ENCODE data around the gene MESP1. TPM values are rescaled to one million over a fixed set of nuclear protein-coding genes. Genes with fewer than 3 reads are reported as not detected.
A peak's percentile ranks its signal among the peaks of the same experiment; 100 is the strongest.

Gene MESP1
- total and polyA plus RNA-seq, 10 of the 15 experiments (the other 5 are each of a cell fraction or from before 2014, with no cell fraction given), result 0.04 to 1.1 (median 0.57) TPM; not detected in 2

- Histone ChIP-seq H4K20me1 (ENCODE audit: control insufficient read depth, insufficient read depth) (no peaks in the 10 kb centered on the region), H3K4me2 (ENCODE audit: control insufficient read depth, insufficient read depth) (0 out of 2 replicates have a peak overlapping the region, but pooled peaks have one; percentile 13), H2AFZ (ENCODE audit: control insufficient read depth, low read depth, low read length) (peak overlapping the region; percentile 58), H3K9me3 (replicated peaks; ENCODE audit: control insufficient read depth, insufficient read depth, low read length) (no peaks in the 10 kb centered on the region), H3K79me2 (ENCODE audit: control insufficient read depth, insufficient read depth, low read length) (no peaks in the 10 kb centered on the region), H3K4me1 (ENCODE audit: control insufficient read depth, insufficient read depth, low read length) (peaks cover 11% of the 10 kb centered on the region), H3K27ac (ENCODE audit: control insufficient read depth, insufficient read depth) (no peak overlapping the region), H3K9ac (ENCODE audit: control insufficient read depth, insufficient read depth, low read length) (0 out of 2 replicates have a peak overlapping the region, but pooled peaks have one; percentile 27), H3K4me3 (no peak overlapping the region), H3K27me3 (replicated peaks in 1 of 2; ENCODE audit: control insufficient read depth in 2 of 2, insufficient read depth in 2 of 2, low read length in 1 of 2) (no peaks in the 10 kb centered on the region), H3K36me3 (ENCODE audit: control insufficient read depth in 2 of 2, insufficient read depth in 2 of 2, low read length in 1 of 2) (no peaks in the 10 kb centered on the region)
- peak; percentile 83 for ATAC-seq
- ChIA-PET CTCF (interaction anchor here (0.6 to 11.4 kb wide), 41 partner anchors 8 to 339 kb away, joined by 3 to 380 read pairs (median 5); partner anchors contain the start of genes MESP1 and MESP2), POLR2A (interaction anchor here (1.1 to 1.9 kb wide), 3 partner anchors 10 to 113 kb away, joined by 3 to 7 read pairs (median 6); partner anchors contain the start of gene MESP1), RAD21 (ENCODE audit: unreplicated experiment) (interaction anchor here (0.6 to 7.9 kb wide), 22 partner anchors 9 to 341 kb away, joined by 3 to 179 read pairs (median 4); partner anchors contain the start of gene IDH2), SMC1A (ENCODE audit: uncharacterized antibody, unreplicated experiment) (interaction anchor here (0.5 to 7.9 kb wide), 25 partner anchors 10 to 422 kb away, joined by 3 to 132 read pairs (median 4); no protein-coding TSS in a partner anchor)
- BruUV-seq (replicated peaks), result no TSS peak
- TF ChIP-seq TCF3 (IDR thresholded peaks at IDR 0.05; ENCODE audit: borderline replicate concordance, insufficient read depth, low read depth, low read length), result peak; percentile 67; the same call in 1 of the 2 replicates
- TF ChIP-seq, protein P1, sequence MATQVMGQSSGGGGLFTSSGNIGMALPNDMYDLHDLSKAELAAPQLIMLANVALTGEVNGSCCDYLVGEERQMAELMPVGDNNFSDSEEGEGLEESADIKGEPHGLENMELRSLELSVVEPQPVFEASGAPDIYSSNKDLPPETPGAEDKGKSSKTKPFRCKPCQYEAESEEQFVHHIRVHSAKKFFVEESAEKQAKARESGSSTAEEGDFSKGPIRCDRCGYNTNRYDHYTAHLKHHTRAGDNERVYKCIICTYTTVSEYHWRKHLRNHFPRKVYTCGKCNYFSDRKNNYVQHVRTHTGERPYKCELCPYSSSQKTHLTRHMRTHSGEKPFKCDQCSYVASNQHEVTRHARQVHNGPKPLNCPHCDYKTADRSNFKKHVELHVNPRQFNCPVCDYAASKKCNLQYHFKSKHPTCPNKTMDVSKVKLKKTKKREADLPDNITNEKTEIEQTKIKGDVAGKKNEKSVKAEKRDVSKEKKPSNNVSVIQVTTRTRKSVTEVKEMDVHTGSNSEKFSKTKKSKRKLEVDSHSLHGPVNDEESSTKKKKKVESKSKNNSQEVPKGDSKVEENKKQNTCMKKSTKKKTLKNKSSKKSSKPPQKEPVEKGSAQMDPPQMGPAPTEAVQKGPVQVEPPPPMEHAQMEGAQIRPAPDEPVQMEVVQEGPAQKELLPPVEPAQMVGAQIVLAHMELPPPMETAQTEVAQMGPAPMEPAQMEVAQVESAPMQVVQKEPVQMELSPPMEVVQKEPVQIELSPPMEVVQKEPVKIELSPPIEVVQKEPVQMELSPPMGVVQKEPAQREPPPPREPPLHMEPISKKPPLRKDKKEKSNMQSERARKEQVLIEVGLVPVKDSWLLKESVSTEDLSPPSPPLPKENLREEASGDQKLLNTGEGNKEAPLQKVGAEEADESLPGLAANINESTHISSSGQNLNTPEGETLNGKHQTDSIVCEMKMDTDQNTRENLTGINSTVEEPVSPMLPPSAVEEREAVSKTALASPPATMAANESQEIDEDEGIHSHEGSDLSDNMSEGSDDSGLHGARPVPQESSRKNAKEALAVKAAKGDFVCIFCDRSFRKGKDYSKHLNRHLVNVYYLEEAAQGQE (IDR thresholded peaks at IDR 0.05; ENCODE audit: low read depth, low read length), result no peak
- no peak for FAIRE-seq
- 37% methylated on average over 18 of the region's 18 CpGs for WGBS (ENCODE audit: insufficient coverage, insufficient replicate concordance, low lambda C conversion rate, missing lambda C conversion rate)
- DNase-seq (ENCODE audit: low read depth, low spot score), result no peak
- in situ Hi-C loops (cut with MboI), result no loop called here
- intact Hi-C loops (cut with micrococcal nuclease; ENCODE audit: unreplicated experiment), result loop anchor here (5.0 to 10.0 kb wide), 2 partner anchors 211 to 324 kb away; no protein-coding TSS in a partner anchor
Measured at GRCh38 chr15:89761009-89761831, 10.2 kb upstream of the MESP1 start.

Data from GM12878 (cell line).